CD4-positive, alpha-beta T cell (primary cell): Measurements from ENCODE around the gene PDLIM1. TPM values are rescaled to one million over a fixed set of nuclear protein-coding genes. Genes with fewer than 3 reads are reported as not detected.

Experiments used
- ATAC-seq: fragments of 200-7000 bp; cut with Tn5 transposase; one replicate; pipeline ENCODE4 v1.10.0; 2022; ENCODE audit warnings: mild to moderate bottlenecking; ENCODE audit not compliant: poor library complexity
- CTCF ChIA-PET: fragments of 350-600 bp; sonication (Branson Sonifier 250); formaldehyde crosslinking; loops from one replicate; lab custom pipeline; 2021; ENCODE audit warnings: antibody characterized with exemption, inconsistent platforms; lab: Charles Lee
- POLR2A ChIA-PET: fragments of 350-600 bp; sonication (Branson Sonifier 250); formaldehyde crosslinking; loops from one replicate; lab custom pipeline; 2021; ENCODE audit warnings: antibody characterized with exemption, inconsistent platforms; lab: Charles Lee
- DNase-seq, 14 experiments: peaks; one replicate each; pipeline ENCODE4 v3.0.0-alpha.2; 2013 to 2020; ENCODE audit warnings: mixed read lengths in 2 of 14
- H3K27ac ChIP-seq, 2 donors: one replicate each; pipeline versions ENCODE4 v1.5.1 to v1.7.0; 2013; ENCODE audit warnings: low read length in 2 of 2, low read depth in 1 of 2, mild to moderate bottlenecking in 1 of 2
- H3K27me3 ChIP-seq, 2 experiments: 1 replicate in 1 of 2; 2 replicates in 1 of 2; pipeline versions ENCODE4 v1.6.1 to v1.7.0; 2013; ENCODE audit warnings: low read length in 2 of 2, control low read depth in 1 of 2, mild to moderate bottlenecking in 1 of 2, moderate library complexity in 1 of 2; ENCODE audit not compliant: insufficient read depth in 2 of 2, control insufficient read depth in 1 of 2
- H3K36me3 ChIP-seq: one replicate; pipeline ENCODE4 v1.6.1; 2013; ENCODE audit warnings: low read length, control low read depth; ENCODE audit not compliant: insufficient read depth
- H3K4me1 ChIP-seq: one replicate; pipeline ENCODE4 v1.6.1; 2013; ENCODE audit warnings: low read length, control low read depth; ENCODE audit not compliant: insufficient read depth
- H3K4me3 ChIP-seq: one replicate; pipeline ENCODE4 v1.5.1; 2013; ENCODE audit warnings: mild to moderate bottlenecking, low read length, moderate library complexity
- H3K9me3 ChIP-seq, 2 experiments: 1 replicate in 1 of 2; 2 replicates in 1 of 2; pipeline versions ENCODE4 v1.6.1 to v1.7.0; 2013; ENCODE audit warnings: low read length in 2 of 2, mild to moderate bottlenecking in 2 of 2, control low read depth in 1 of 2, moderate library complexity in 1 of 2; ENCODE audit not compliant: control insufficient read depth in 1 of 2, insufficient read depth in 1 of 2
- H3K27ac Mint-ChIP-seq: one replicate; pipeline ENCODE4 v1.8.0; 2020; ENCODE audit warnings: mixed read lengths
- H3K27me3 Mint-ChIP-seq: one replicate; pipeline ENCODE4 v1.8.0; 2021; ENCODE audit warnings: mixed read lengths
- H3K36me3 Mint-ChIP-seq: one replicate; pipeline ENCODE4 v1.8.0; 2021; ENCODE audit warnings: low read depth, mixed read lengths
- H3K4me1 Mint-ChIP-seq: one replicate; pipeline ENCODE4 v1.8.0; 2021; ENCODE audit warnings: low read depth, mixed read lengths
- H3K4me3 Mint-ChIP-seq: one replicate; pipeline ENCODE4 v1.8.0; 2020; ENCODE audit warnings: mild to moderate bottlenecking, mixed read lengths
- H3K9me3 Mint-ChIP-seq: one replicate; pipeline ENCODE4 v1.8.0; 2020; ENCODE audit warnings: mixed read lengths
- intact Hi-C, 2 experiments: fragments of 100-400 bp; cut with DNase I in 1 of 2; cut with micrococcal nuclease in 1 of 2; formaldehyde crosslinking; loops; one replicate each; pipeline versions ENCODE4 v1.15.1 to v1.9.0; 2023 to 2025; cut with DNase I, micrococcal nuclease
- total RNA-seq, 174 experiments: library from RNA in 2 of 174; stranded (reverse) in 2 of 174; gene quantifications; one replicate each; pipeline ENCODE4 v1.2.3 and lab custom pipeline; 2021 to 2026
- TF ChIP-seq, protein P1 (sequence below): fragments of 200-600 bp; IDR thresholded peaks from one replicate; pipeline ENCODE4 v1.8.0; 2022; ENCODE audit warnings: antibody characterized with exemption, mild to moderate bottlenecking

The PDLIM1 gene
- total RNA-seq, 2 experiments from 2014 or later, result 0.41 to 0.75 TPM

DNA sequence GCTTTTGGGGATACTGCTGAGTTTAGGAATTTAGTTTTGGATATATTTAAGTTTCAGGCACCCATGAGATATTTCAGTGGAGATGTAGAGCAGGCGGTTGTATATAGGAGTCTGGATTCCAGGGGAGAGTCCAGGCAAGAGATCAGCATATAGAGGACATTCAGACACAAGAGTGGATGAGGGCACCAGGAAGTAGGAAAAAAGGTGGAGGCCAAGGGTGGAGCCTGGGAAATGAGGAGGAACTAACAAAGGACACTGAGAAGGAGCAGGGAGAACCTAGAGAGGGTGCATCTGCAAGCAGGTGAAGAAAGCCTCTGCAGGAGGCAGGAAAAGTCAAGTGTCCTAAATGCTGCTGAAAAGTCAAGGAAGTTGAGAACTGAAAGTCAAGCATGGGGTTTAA, 13.1 kb upstream of the PDLIM1 start:
- H3K9me3 ChIP-seq, result no peaks in the 10 kb centered on the region
- H3K36me3 ChIP-seq, result no peaks in the 10 kb centered on the region
- TF ChIP-seq, protein P1, sequence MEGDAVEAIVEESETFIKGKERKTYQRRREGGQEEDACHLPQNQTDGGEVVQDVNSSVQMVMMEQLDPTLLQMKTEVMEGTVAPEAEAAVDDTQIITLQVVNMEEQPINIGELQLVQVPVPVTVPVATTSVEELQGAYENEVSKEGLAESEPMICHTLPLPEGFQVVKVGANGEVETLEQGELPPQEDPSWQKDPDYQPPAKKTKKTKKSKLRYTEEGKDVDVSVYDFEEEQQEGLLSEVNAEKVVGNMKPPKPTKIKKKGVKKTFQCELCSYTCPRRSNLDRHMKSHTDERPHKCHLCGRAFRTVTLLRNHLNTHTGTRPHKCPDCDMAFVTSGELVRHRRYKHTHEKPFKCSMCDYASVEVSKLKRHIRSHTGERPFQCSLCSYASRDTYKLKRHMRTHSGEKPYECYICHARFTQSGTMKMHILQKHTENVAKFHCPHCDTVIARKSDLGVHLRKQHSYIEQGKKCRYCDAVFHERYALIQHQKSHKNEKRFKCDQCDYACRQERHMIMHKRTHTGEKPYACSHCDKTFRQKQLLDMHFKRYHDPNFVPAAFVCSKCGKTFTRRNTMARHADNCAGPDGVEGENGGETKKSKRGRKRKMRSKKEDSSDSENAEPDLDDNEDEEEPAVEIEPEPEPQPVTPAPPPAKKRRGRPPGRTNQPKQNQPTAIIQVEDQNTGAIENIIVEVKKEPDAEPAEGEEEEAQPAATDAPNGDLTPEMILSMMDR, result no peak
- no peaks in the 10 kb centered on the region for H3K4me1 Mint-ChIP-seq
- peaks cover 4% of the 10 kb centered on the region for H3K27me3 Mint-ChIP-seq
- intact Hi-C loops, result no loop called here
- no peak overlapping the region for H3K27ac ChIP-seq
- H3K9me3 Mint-ChIP-seq, result no peaks in the 10 kb centered on the region
- no peak for DNase-seq
- ATAC-seq, result no peak
- H3K36me3 Mint-ChIP-seq, result no peaks in the 10 kb centered on the region
- H3K27me3 ChIP-seq, result peaks cover 0 to 2% of the 10 kb centered on the region in 2 experiments
- ChIA-PET POLR2A (no interaction called here), CTCF (no interaction called here)
- H3K4me3 Mint-ChIP-seq, result no peak overlapping the region
- no peak overlapping the region for H3K4me3 ChIP-seq
- no peak overlapping the region for H3K27ac Mint-ChIP-seq
- no peaks in the 10 kb centered on the region for H3K4me1 ChIP-seq

DNA sequence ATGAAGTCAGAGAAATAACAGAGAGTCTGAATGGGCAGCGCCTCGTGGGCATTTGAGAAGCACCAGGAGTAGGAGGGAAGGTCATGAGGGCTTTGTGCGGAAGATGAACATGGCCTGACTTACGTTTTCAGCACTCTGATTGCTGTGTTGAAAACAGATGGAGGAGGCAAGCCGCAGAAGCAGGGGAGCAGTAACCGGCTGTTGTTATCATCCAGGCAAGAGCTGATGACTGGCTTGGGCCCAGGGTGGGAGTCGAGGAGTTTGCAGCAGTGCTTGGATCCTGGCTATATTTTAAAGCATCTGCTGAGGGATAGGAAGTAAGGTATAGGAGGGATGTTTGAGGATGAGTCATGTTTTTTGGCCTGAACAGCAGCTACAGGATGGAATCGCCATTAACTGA, 12.7 kb upstream of the PDLIM1 start:
- DNase-seq (no peak), ATAC-seq (no peak)
- intact Hi-C loops, result no loop called here
- no peaks in the 10 kb centered on the region for H3K36me3 Mint-ChIP-seq
- TF ChIP-seq, protein P1, result no peak
- peaks cover 2% of the 10 kb centered on the region for H3K27me3 Mint-ChIP-seq
- H3K4me1 Mint-ChIP-seq, result no peaks in the 10 kb centered on the region
- H3K4me3 Mint-ChIP-seq, result no peak overlapping the region
- ChIA-PET POLR2A (no interaction called here), CTCF (no interaction called here)
- Histone ChIP-seq H3K4me3 (no peak overlapping the region), H3K27ac (no peak overlapping the region), H3K27me3 (peaks cover 0 to 2% of the 10 kb centered on the region in 2 experiments), H3K9me3 (no peaks in the 10 kb centered on the region), H3K4me1 (no peaks in the 10 kb centered on the region), H3K36me3 (no peaks in the 10 kb centered on the region)
- H3K9me3 Mint-ChIP-seq, result no peaks in the 10 kb centered on the region
- no peak overlapping the region for H3K27ac Mint-ChIP-seq

DNA sequence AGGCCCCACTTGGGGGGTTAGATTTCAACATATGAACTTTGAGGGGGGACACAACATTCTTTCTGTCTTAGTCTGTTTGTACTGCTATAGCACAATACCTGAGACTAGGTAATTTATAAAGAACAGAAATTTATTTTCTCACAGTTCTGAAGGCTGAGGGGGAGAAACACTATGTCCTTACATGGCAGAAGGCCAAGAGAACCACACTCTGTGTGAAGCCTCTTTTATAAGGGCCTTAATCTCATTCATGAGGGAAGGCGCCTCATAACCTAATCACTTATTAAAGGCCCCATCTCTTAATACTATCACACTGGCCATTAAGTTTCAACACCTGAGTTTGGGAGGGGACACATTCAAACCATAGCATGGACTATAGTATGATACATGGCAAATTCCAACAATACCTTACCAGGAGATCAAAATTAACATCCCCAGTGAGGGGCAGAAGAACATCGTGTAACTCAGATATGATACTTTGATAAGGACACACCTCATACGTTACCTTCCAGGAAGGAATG, 9.3 kb upstream of the PDLIM1 start:
- Histone ChIP-seq H3K36me3 (no peaks in the 10 kb centered on the region), H3K4me1 (peaks cover 8% of the 10 kb centered on the region), H3K9me3 (no peaks in the 10 kb centered on the region), H3K27ac (no peak overlapping the region), H3K4me3 (no peak overlapping the region), H3K27me3 (peaks cover 0 to 2% of the 10 kb centered on the region in 2 experiments)
- no peak overlapping the region for H3K4me3 Mint-ChIP-seq
- DNase-seq (no peak), ATAC-seq (no peak)
- ChIA-PET CTCF (no interaction called here), POLR2A (no interaction called here)
- no peaks in the 10 kb centered on the region for H3K9me3 Mint-ChIP-seq
- no peak overlapping the region for H3K27ac Mint-ChIP-seq
- no peaks in the 10 kb centered on the region for H3K36me3 Mint-ChIP-seq
- peaks cover under 1% of the 10 kb centered on the region for H3K4me1 Mint-ChIP-seq
- H3K27me3 Mint-ChIP-seq, result no peaks in the 10 kb centered on the region
- intact Hi-C loops, result no loop called here
- TF ChIP-seq, protein P1, result no peak
